HG03025 (cell line): ENCODE data around the gene KBTBD12.

Source experiments
- ATAC-seq: cut with Tn5 transposase; IDR thresholded peaks from one replicate; pipeline ENCODE4 v1.9.1; 2021; ENCODE audit warnings: mild to moderate bottlenecking, moderate library complexity; ENCODE audit not compliant: unreplicated experiment, low FRiP score

The KBTBD12 gene

DNA sequence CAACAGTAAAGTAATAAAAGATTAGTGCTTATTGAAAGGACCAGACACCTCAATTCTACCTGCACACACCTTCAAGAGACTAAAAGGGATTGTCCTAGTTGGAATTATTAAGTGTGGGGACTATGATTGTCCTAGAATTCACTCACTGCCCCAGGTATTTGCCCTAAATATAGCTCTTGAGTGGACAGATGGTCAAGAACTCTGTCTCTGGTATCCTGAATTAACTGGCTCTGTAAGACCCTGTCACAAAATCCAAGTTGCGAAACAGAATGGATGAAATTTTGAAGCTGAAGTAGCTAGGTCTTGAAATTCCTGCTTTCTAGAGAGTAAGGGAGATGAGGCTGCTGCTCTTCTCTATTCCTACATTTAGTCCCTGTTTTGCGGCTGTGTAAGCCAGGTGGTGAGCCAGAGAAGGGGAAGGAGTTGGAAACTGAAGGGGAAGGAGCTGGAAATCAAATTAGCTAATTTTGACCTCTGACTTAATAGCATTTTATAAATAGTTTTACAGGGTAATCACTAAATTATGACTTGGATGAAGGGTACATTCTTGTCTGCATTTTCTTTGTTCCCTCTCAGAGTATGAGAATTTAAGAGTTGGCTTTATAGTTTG lies 34.5 kb downstream of the KBTBD12 start:
- ATAC-seq, result no peak

DNA sequence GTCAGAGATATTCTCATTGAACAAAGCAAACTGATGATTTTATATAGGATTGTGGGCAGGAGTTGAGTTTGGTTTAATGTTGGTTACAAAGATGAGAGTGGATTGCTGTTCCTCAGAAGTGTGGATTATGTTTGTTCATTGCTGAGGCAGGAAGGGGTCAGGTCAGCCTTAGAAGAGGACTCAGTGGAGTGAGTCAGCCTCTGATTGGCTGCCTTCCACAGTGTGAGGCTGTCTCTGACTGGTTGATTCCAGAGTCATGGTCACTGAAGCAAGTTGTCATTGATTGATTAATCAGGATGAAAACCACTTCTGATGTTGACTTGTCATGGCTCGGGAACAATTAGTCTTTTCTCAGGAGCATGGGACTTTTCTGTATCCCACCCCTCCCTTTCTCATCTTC lies 36.2 kb downstream of the KBTBD12 start:
- ATAC-seq, result no peak

DNA sequence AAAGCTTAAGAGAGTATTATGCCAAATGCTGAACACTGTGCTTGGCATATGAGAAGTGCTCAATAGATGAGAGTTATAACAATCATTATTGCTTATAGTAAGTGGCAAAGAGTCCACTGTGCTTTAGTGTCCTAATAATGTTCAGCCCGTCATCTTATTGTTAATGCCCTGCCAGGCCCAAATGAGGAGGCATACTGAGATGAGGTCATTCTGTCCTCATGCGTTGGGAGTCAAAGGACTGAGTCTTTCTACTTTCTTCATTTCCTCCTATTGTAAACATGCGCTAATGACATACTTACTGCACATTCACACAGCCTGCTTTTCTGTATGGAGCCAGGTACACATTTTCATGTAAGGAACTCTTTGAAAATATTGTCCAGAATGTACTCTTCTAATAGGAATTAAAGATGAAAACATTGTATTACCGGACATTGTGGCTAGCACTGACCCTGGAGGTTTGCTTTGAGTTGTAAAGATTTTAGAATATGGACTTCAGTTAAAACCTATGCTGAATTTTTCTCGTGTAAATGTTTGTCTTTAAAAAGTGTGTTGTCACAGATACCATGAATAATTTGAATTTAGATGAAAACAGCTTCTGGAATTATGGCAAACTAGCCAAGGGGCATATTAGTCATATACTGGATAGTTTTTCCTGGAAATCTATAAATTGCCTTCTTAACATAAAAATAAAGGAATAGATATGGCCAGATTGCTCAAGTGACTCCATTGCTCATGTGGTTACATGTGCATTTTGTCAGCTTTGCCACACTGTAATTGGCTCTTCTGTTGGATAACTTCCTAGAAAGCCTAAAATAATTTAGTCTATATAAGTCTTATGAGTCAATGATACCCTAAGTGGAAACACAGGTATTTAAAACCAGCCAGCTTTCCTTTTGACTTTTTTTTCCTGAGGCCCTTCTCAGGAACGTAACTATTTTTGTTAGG lies 38.3 kb downstream of the KBTBD12 start:
- ATAC-seq, result no peak

DNA sequence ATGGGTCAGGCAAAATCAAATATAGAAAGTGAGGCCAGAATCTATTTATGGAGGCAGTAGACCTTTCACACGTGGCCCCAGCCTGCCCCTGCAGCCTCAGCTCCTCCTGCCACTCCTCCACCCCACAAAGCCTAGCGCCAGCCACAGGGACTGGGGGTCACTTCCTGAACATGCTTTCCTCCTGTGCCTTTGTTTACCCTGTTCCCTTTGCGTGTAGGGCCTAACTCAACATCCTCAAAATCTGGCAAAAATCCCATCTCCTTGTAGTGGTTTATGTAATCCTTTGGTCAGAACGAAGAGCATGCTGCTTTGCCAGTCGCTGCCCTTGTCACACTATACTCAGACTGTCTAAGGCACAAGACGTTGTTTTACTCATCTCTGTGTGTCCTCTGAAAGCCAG lies 39.6 kb downstream of the KBTBD12 start:
- no peak for ATAC-seq

DNA sequence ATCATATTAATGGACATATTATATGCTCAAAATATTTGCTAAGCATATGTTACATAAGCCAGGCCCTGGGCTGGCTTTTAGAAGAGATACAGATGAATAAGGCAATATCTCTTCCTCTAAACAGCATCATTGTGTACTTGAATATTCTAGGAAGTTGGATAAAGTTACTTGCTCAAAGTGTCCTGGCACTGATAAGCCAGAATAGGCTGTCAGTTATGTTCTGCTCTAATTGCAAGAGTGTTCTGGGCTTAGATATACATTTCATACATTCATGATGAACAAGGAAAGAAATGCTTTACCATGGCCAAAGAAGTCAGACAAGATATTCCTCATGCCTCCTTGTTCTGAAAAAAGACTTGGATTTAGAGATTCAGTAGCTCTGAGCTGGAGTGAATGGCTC lies 40.7 kb downstream of the KBTBD12 start:
- no peak for ATAC-seq

DNA sequence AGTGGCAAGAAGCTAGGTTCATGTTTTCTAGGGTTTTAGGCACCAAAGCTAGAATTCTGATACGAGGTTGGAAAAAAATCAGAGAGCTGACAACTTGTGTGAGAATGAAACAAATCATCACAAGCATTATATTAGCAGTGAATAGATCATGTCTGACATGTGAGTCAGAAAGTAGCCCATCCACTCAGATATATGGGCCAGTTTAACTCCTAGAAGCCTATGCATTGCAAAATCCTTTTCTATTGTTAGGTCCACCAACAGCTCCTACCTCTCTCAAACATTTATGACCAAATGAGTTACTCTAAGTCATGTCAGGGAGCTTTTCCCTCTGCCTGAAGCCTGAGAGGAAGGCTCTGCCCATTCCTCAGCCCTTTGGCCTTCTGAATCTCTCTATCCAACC lies 44.0 kb downstream of the KBTBD12 start:
- ATAC-seq, result no peak

DNA sequence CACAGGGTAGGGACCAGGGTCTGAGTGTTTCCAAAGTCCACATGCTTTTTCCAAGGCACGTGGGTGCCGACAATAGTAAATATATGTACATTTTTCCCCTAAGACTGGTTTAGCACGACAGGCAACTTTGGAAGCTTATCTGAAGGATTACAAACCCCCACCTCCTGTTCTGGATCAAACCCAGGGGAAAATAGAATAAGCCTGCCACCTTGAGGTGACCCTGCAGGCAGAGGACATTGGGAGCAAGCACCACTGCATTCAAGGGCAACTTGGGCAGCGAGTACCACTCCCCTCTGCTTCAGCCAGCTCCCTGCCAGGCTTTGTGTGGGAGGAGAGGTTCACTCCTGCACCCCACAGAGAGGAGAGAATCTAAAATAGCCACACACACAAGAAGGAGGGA lies 44.8 kb downstream of the KBTBD12 start:
- ATAC-seq, result no peak

DNA sequence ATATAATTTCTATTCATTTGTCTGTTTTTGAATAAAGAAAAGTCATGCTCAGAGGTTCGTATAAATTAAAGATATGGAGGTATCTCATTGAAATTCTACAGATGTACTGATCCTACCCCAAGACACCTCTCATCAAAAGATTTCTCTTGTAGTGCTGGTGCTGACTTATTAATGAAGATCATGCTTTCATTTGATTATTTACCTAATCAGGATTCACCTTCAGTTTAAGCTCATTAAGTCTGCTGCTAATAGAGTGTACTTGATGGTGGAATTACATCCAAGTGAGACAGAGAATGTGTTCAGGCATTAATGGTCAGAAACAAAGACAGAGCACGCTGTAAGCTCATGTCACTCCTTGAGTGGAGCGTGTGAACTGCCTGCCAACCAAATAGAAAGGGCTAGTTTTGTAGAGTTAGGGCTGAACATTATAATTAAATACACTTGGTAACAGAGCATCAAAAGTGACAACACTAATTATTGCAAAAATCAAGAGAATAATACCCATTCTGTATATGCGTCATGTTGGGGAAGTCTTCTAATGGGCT lies 45.5 kb downstream of the KBTBD12 start:
- ATAC-seq, result no peak

DNA sequence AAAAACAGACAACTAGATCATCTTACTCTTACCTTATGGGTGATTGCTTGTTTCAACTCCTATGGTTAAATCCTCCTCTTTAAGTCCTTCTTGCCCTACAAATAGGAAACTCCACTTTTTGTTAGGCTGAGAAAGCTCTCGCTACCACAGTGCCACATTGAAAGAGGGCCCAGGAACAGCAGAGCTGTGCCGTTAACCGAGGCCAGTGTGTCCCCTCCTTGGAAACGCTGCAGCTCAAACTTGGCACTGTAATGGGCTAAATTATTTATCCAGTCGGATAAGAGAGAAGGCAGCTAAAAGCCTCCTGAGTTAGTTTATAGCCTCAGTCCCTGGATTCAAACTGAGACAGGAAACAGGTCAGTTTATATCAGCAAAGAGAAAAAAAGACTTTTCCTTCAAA lies 46.1 kb downstream of the KBTBD12 start:
- ATAC-seq, result no peak

DNA sequence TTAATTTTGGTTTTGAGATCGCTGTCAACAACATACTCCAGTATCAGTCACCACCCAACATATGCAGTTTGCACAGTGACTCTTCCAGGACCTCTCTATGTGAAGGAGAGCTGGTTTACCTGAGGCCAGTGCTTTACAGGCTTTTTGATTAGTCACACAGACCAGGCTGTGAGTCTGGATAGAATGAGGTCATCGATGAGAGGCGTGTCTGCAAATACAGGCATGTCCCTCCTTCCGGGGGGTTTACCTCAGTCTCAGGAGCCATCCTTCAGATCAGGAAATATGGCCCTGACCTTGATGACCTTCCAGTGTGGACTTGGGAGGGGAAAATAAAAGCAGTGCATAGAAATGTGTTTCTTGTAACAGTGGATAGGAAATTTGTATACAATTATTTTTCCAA lies 46.9 kb downstream of the KBTBD12 start:
- no peak for ATAC-seq

DNA sequence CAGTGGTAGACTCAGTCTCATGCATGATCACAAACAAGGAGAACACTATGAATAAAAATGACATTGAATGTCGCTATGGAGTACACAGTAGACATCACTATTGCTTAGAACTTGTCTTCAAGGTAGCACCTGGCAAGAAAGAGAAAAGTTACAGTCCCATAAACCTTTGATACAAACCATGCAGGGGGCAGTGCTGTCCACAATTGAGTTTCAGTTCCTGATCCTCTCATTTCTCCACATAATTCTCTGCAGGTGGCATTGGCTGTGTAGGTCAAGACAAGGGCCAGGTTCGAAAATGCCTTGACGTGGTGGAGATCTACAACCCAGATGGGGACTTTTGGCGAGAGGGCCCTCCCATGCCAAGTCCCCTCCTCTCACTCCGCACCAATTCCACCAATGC lies 47.9 kb downstream of the KBTBD12 start:
- ATAC-seq, result no peak

DNA sequence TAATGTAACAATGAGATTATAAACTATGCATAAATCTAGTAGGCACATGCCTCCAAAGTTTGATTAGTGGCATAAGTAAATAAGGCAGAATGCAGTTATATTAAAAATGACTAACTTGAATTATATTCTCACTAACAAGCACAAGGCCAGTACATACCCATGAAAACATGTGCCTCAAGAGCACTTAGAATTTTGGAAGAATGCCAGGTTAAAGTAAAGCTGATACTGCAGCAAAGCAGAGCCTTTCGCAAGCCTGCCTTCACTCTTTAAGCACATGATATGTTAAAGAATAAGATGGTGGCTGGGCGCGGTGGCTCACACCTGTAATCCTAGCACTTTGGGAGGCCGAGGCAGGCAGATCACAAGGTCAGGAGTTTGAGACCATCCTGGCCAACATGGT lies 49.0 kb downstream of the KBTBD12 start:
- ATAC-seq, result no peak

DNA sequence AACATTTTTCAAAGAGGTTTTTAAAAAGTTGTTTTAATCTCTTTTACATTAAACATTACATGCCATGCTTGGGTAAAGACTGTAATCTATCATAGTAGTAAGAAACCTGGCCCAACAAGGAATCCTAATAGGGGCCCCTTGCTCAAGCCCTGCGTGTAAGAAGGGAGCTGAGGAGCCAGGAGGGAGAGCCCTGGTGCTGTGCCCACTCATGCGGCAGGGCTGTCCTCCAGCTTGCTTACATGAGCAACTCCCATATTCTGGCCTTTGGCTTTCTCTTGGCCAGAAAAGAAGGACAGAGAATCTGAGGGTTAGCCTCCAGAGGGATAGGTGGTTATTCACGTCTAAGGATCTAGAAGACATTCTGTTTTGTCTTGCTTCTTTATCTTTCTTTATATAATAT lies 49.8 kb downstream of the KBTBD12 start:
- ATAC-seq, result no peak

DNA sequence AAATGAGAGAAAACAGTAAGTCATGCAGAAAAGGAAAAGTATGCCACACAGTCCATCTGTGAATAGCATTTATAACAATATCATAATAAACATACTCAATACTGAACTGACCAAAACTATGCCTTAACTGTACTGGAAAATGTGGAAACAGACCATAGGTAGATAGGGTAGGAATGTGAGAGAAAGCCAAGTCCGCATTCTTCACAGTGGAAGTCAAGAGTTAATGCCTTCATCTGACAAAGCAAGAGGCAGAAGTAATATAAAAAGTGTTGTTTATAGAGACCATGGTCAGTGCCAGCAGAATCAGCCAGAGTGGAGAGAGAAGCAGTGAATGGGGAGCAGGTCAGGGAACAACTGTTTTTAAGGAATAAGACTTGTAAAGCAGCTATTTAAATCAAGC lies 52.3 kb downstream of the KBTBD12 start:
- no peak for ATAC-seq

DNA sequence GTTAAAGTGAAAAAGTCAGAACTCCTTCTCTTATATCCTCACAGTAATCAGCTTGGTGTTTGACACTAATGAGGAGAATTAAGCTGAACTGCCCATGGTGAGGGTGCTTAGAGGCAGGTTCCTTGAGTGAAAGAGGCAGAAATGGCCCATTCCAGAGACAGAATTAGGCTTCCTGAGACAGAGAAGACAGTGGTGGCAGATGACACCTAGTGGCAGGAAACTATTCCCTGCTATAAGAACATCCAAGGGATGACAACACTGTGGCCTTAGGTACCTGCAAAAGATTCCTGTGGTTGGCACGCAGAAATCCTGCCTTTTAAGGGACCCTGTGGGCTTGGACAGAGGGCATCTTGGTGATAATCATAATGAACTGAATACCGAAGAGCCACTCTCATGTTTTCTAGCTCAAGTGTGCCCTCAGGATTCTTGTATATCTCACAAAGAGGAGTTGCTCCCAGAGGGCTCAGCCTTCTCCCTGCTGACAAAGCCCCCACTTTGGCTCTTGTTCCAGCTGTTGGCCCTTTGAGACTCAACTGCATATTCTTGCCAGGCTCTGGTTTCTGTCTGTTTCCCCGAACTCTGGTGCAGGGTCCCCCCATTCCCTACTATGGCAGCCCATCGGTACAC lies 56.0 kb downstream of the KBTBD12 start:
- no peak for ATAC-seq

DNA sequence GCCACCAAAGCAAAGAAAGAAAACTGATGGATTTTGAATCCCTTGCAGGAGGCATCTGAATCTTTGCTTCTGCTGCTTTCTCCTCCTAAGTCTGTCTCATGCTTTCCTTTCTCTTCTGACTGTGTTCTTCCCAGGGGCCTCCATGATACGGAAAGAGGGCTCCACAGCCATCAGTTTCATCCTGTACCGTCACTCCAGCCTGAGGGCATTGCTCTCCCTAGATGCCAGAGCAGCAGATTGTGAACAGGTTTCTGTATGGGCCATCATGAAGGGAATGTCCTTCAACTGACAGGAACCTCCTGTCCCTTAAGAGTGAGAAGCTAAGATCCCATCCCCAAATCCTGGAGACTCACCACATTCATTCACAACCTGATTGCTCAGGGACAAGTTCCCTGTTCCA lies 59.2 kb downstream of the KBTBD12 start:
- no peak for ATAC-seq

DNA sequence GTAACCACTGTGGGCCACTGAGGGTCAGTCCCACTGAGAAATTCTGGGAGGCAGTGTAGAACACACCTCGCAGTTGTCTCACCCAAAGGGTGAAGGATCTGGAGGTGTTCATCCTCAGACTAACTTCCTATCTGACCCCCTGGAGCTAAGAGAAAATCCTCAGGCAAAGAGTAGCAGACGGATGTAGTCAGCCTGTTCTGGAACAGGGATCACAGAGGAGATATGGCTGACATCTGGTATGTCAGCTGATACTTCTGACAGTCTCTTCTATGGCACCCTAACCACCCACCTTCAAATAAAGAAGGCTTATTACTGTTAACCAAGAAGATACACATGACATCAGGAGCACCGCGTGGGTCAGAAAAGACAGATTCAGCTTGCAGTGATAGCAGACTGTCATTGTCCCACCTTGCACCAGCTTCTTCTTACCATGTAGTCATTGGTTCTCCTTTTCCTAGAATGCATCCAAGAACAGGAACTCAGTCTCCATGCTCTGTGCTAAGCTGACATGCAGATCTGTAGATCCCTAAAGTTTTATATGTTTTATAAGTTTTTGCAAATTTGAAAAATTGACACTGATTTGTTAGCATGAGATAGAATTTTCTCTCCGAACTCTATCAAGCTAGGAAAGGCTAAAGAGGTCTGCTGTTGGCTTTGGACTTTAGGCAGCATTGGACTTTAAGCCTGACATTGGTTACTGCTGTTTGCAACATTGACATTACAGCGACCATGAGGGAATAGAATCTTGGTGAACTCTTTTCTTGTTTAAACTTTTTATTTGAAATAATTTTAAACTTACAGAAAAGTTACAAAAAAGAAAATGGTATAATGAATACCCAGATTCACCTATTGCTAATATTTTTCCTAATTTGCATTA lies 60.4 kb downstream of the KBTBD12 start:
- ATAC-seq, result no peak

DNA sequence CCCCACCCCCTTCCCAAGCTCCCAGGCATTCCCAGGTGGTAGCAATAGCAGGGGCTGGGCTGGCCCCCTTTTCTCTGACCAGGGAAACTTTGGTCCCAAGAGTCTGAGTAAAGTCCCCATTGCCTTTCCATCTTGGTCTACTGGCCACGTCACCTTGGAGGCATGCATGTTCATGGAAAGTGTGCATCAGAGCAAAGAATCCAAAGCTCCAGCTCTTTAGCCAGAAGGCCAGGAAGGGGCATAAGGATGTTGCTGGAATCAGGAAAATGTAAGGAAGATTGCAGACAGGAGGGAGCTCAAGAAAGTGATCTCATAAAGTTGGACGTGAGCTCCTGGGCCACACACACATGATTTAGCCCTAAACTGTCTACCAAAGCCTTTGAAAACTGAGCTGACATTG lies 63.6 kb downstream of the KBTBD12 start:
- no peak for ATAC-seq

DNA sequence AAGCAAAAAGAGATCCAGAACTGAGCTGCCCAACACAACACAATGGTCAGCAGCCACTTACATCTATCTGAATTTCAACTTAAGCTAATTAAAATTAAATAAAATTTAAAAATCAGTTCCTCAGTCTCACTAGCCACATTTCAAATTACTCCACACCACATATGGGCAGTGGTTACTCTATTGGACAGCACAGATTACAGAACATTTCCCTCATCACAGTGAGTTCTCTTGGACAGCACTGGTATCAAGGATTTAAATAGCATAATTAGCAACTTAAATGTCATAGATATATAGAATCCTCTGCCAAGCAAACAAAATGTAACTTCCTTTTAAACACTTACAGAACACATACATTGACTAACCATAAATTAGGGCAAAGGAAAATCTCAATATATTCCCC lies 64.4 kb downstream of the KBTBD12 start:
- no peak for ATAC-seq

DNA sequence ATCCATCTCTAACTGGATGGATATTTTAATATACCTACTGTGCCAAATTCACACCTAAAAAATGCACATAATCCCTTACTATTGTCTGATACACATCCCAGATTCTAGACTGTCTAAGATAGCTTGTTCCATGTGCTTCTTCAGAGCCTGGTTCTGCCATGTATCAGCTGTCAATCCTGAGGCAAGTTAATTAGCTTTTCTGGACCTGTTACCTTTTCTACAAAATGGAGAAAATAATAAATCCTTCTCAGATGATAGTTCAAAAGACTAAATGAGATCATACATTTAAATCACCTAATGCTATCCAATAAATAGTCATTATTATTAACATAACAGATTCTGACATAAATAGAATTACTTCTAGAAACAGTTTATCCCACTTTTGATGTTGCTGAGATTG lies 66.1 kb downstream of the KBTBD12 start:
- no peak for ATAC-seq
